Ovary (tissue), 9 donors: ENCODE measurements around the gene KIAA1191. TPM values are rescaled to one million over a fixed set of nuclear protein-coding genes. Genes with fewer than 3 reads are reported as not detected.

Source experiments
- DNase-seq, 5 donors: peaks; one replicate each; pipeline ENCODE4 v3.0.0-alpha.2; 2019 to 2020
- H3K27ac ChIP-seq, 2 donors: fragments of 200-600 bp; one replicate each; pipeline versions ENCODE4 v1.5.1 to v1.8.0; 2019 to 2022
- H3K27me3 ChIP-seq: fragments of 200-600 bp; one replicate; pipeline ENCODE4 v1.8.0; 2022
- H3K36me3 ChIP-seq: fragments of 200-600 bp; sonication (generic); one replicate; pipeline ENCODE4 v1.5.1; 2019
- H3K4me1 ChIP-seq: one replicate; pipeline ENCODE4 v1.8.1; 2013; ENCODE audit warnings: mild to moderate bottlenecking, moderate library complexity; ENCODE audit not compliant: insufficient read depth
- H3K4me3 ChIP-seq: fragments of 200-600 bp; sonication (generic); one replicate; pipeline ENCODE4 v1.5.1; 2017
- H3K9me3 ChIP-seq, 2 donors: fragments of 200-600 bp in 1 of 2; sonication (generic) in 1 of 2; one replicate each; pipeline versions ENCODE4 v1.5.1 to v1.8.1; 2013 to 2019; ENCODE audit warnings: mild to moderate bottlenecking in 1 of 2, moderate library complexity in 1 of 2
- EP300 ChIP-seq: sonication (generic); formaldehyde crosslinking; IDR thresholded peaks from one replicate; pipeline ENCODE4 v1.6.1; 2017; ENCODE audit warnings: antibody characterized with exemption
- POLR2A ChIP-seq: fragments of 450-650 bp; IDR thresholded peaks from one replicate; pipeline ENCODE4 v1.6.1; 2017; ENCODE audit warnings: antibody characterized with exemption, mild to moderate bottlenecking, moderate library complexity
- WGBS, 3 donors: extraction: QIAGEN DNeasy Blood & Tissue Kit in 1 of 3; methylation state at CpG; one replicate each; pipeline versions ENCODE4 v1.1.5 to v1.1.7; 2013 to 2017; 5-methylcytosine and 5-hydroxymethylcytosine counted together
- intact Hi-C, 4 donors: fragments of 100-400 bp; cut with DNase I; formaldehyde crosslinking; loops; one replicate each; pipeline versions ENCODE4 v1.11.0 to v1.15.1; 2022 to 2023
- polyA plus RNA-seq, 2 donors: library from polyadenylated mRNA; stranded (reverse); fragments of 200-250 nt in 1 of 2; fragments of 350-450 nt in 1 of 2; fragmentation: Illumina TruSeq in 1 of 2; extraction: RNeasy Lipid Tissue Mini Kit (QIAGEN cat#74804) in 1 of 2; gene quantifications; one replicate each; pipeline ENCODE4 v1.2.3, GENCODE V29; 2013 to 2014
- total RNA-seq, 7 donors: library from RNA; depleted of rRNA in 2 of 7; stranded (reverse); fragments of >200 nt in 2 of 7; fragmentation: NEBNext Ultra II Directional in 3 of 7; extraction: Animal tissue kit (Norgen Biotek cat#: 25700) in 3 of 7; gene quantifications; one replicate each; pipeline versions ENCODE4 v1.1.0 to v1.2.4, GENCODE V29; 2016 to 2023
- TF ChIP-seq, protein P1 (sequence below), 3 donors: fragments of 450-650 bp in 2 of 3; fragments of 200-600 bp in 1 of 3; IDR thresholded peaks; one replicate each; pipeline versions ENCODE4 v1.5.1 to v1.8.0; 2016 to 2022; ENCODE audit warnings: antibody characterized with exemption in 3 of 3, mild to moderate bottlenecking in 1 of 3
- donor health status: DM: no; HTN: no; CAD: no; lungs with moderate emphysema.
- donor health status: DM: no; HTN: no; CAD: no.
- donor health status: Bipolar disorder and iron deficiency.
- donor health status: DM: yes; HTN: yes; CAD: no.
- donor health status: DM: no; HTN: no; CAD: no.
- donor health status: DM: yes; HTN: yes; CAD: no.

The KIAA1191 gene
- total and polyA plus RNA-seq, 9 donors = 87.5 to 166 (median 116) TPM

DNA sequence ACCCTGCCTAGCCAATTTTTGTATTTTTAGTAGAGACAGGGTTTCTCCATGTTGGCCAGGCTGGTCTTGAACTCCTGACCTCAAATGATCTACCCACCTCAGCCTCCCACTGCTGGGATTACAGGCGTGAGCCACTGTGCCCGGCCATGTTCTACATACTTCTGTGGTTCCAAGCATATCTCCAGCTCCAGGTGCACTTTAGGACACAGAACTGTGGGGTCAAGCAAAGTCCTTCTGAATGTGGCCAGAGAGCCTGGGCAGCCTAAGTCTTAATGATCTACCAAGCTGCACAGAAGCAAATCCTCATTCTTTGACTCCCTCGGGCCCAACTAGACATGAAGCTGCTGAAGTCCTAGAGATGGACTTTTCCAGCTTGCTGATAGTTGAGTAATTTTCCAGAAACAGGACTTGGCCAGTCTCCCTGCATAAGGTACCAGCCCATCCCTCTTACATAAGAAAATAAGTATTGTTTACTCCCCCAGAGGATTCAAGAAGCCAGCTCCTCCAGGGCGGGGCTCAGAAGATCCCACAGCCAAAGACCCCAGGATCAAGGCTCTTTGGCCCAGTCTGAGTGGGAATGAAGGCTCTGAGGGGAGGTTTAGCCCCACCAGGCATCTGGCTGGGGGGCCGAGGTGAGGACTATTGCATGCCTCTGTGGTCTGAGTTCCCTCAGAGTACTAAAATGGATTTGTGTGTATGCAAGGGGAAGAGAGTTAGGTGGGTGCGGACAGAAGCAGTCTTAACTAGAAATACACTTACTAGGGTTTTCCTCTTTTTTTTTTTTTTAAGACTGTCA is 46.1 kb upstream of the KIAA1191 start:
- intact Hi-C loops = loop anchor here in 1 of 4 donors (2.0 kb wide), 1 partner anchor 45 kb away; no protein-coding TSS in a partner anchor
- Histone ChIP-seq H3K9me3 (no peaks in the 10 kb centered on the region), H3K36me3 (no peaks in the 10 kb centered on the region), H3K4me1 (peaks cover 3% of the 10 kb centered on the region), H3K27ac (no peak overlapping the region), H3K27me3 (no peaks in the 10 kb centered on the region), H3K4me3 (no peak overlapping the region)
- WGBS, 3 donors = 48 to 57% (median 55%) methylated on average over 6 of the region's 6 CpGs
- TF ChIP-seq POLR2A (no peak), EP300 (no peak)
- peak in 3 of 5 donors; percentile 56 to 70 (median 64) for DNase-seq

DNA sequence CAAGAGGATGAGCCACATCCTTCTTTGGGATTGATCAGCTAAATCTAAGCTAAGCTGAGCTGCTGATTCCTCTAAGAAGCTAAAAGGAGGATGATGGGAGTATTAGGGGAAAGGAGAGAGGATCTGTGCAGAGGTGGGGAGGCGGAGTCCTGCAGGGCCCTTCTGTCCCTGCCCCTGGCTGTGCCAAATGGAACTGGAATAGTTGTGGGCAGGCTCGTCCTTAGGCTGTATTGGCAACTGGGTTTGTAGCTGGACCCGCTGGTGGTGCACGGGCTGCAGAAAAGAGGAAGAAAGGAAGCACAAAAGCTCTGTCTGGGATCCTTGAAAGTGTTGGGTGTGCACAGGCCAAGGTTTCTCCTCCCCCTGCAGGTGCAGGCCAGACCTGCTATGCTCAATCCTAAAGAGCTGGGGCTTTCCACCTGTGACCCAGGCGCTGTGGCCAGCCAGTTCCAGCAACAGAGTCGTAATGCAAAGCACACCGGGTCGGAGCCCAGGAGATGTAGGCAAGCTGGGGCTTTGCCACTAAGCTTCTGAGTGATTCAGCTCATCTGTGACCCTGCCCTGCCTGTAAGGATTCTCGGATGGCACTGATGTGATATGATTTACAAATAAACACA is 45.0 kb upstream of the KIAA1191 start:
- 87% methylated on average over 9 of the region's 9 CpGs for WGBS, 3 donors
- no peaks in the 10 kb centered on the region for H3K36me3 ChIP-seq
- intact Hi-C loops = no loop called here
- H3K9me3 ChIP-seq = no peaks in the 10 kb centered on the region
- TF ChIP-seq POLR2A (no peak), EP300 (no peak)
- TF ChIP-seq, protein P1, sequence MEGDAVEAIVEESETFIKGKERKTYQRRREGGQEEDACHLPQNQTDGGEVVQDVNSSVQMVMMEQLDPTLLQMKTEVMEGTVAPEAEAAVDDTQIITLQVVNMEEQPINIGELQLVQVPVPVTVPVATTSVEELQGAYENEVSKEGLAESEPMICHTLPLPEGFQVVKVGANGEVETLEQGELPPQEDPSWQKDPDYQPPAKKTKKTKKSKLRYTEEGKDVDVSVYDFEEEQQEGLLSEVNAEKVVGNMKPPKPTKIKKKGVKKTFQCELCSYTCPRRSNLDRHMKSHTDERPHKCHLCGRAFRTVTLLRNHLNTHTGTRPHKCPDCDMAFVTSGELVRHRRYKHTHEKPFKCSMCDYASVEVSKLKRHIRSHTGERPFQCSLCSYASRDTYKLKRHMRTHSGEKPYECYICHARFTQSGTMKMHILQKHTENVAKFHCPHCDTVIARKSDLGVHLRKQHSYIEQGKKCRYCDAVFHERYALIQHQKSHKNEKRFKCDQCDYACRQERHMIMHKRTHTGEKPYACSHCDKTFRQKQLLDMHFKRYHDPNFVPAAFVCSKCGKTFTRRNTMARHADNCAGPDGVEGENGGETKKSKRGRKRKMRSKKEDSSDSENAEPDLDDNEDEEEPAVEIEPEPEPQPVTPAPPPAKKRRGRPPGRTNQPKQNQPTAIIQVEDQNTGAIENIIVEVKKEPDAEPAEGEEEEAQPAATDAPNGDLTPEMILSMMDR (IDR thresholded peaks at IDR 0.05) = no peak
- DNase-seq = no peak
- H3K27me3 ChIP-seq = no peaks in the 10 kb centered on the region
- H3K4me3 ChIP-seq = no peak overlapping the region
- peaks cover 7% of the 10 kb centered on the region for H3K4me1 ChIP-seq
- H3K27ac ChIP-seq = no peak overlapping the region

GRCh38 chr5:176405656-176406435 is 44.3 kb upstream of the KIAA1191 start:
- intact Hi-C loops = no loop called here
- Histone ChIP-seq H3K27ac (no peak overlapping the region), H3K4me1 (peaks cover 9% of the 10 kb centered on the region)

GRCh38 chr5:176401281-176402205 is 40.0 kb upstream of the KIAA1191 start:
- peak overlapping the region in 1 of 2 donors; percentile 39 for H3K27ac ChIP-seq
- WGBS, 3 donors = 37 to 64% (median 51%) methylated on average over 22 of the region's 22 CpGs
- no peaks in the 10 kb centered on the region for H3K9me3 ChIP-seq
- H3K36me3 ChIP-seq = no peaks in the 10 kb centered on the region
- intact Hi-C loops = no loop called here
- H3K27me3 ChIP-seq = no peaks in the 10 kb centered on the region
- no peak overlapping the region for H3K4me3 ChIP-seq
- DNase-seq = no peak
- TF ChIP-seq, protein P1 (IDR thresholded peaks at IDR 0.05) = no peak
- TF ChIP-seq EP300 (no peak), POLR2A (no peak)
- H3K4me1 ChIP-seq = peaks cover 12% of the 10 kb centered on the region

More at GRCh38 chr5:176405656-176406435, 44.3 kb upstream of the KIAA1191 start:
- no peak for DNase-seq
- TF ChIP-seq, protein P1 (IDR thresholded peaks at IDR 0.05) = no peak
- TF ChIP-seq POLR2A = no peak
- no peak for TF ChIP-seq EP300
- H3K4me3 ChIP-seq = no peak overlapping the region
- no peaks in the 10 kb centered on the region for H3K9me3 ChIP-seq
- 85 to 89% (median 87%) methylated on average over 20 of the region's 20 CpGs for WGBS, 3 donors
- no peaks in the 10 kb centered on the region for H3K36me3 ChIP-seq
- H3K27me3 ChIP-seq = no peaks in the 10 kb centered on the region
